ENCODE measurements around the gene MIGA1. TPM values are rescaled to one million over a fixed set of nuclear protein-coding genes. Genes with fewer than 3 reads are reported as not detected.

MIGA1 gene
- total and polyA plus RNA-seq, 2 of the 13 experiments (the other 11 are each of a cell fraction or from before 2014, with no cell fraction given) = 3.8 to 6.6 TPM

DNA sequence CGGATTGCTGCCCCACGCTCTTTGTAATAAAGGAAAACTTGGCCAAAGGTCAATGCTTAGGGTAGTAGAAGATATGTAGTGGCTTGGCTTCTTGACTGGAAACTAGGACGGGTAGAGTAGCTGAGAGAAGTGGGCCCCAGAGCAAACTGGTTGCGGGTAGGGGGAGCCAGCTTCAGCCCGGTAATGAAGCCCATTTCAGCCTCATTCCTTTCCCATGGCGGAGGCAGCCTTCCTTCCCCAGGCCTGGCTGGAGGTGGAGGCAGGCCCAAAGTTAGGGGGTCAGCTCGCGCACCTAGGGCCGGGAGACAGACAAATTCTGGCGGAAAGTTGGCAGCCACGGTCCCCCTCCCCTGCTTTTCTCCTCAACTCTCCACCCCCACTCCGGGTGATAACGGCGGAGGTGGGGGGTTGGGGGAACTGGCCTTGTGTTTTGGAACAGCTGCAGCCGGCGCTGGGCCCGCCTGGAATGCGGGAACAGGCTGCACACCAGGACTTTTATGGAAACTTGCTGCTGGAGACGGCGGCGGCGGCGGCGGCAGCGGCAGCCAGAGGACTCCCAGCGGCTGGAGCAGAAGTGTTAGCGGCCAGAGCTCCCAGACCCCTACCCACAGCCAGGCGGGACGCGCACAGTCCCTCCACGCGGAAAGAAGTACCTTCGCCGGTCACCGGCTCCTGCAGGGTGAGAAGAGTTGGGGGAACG is 108.8 kb downstream of the MIGA1 start, which contains the start of gene NEXN (continued):
- TF ChIP-seq, protein P1, sequence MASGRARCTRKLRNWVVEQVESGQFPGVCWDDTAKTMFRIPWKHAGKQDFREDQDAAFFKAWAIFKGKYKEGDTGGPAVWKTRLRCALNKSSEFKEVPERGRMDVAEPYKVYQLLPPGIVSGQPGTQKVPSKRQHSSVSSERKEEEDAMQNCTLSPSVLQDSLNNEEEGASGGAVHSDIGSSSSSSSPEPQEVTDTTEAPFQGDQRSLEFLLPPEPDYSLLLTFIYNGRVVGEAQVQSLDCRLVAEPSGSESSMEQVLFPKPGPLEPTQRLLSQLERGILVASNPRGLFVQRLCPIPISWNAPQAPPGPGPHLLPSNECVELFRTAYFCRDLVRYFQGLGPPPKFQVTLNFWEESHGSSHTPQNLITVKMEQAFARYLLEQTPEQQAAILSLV (CRISPR knock-in tag; IDR thresholded peaks at IDR 0.05; ENCODE audit: borderline replicate concordance) = peak; percentile 23; the same call in 1 of the 2 replicates
- TF ChIP-seq FOXC1 (CRISPR knock-in tag; IDR thresholded peaks at IDR 0.05; ENCODE audit: borderline replicate concordance) (peak; percentile 62; the same call in 1 of the 2 replicates), JUND (CRISPR knock-in tag; IDR thresholded peaks at IDR 0.05) (no peak), ZNF782 (CRISPR knock-in tag; IDR thresholded peaks at IDR 0.05; ENCODE audit: borderline replicate concordance) (no peak), ZNF138 (CRISPR knock-in tag; IDR thresholded peaks at IDR 0.05; ENCODE audit: low read depth) (0 out of 2 replicates have a peak, but pooled peaks have one; percentile 18), RBFOX2 (IDR thresholded peaks at IDR 0.05; ENCODE audit: low read depth, low read length) (0 out of 2 replicates have a peak, but pooled peaks have one; percentile 26), ZNF501 (CRISPR knock-in tag; IDR thresholded peaks at IDR 0.05) (peak; percentile 78), KAT8 (CRISPR knock-in tag; IDR thresholded peaks at IDR 0.05) (0 out of 2 replicates have a peak, but pooled peaks have one; percentile 9), POLR2A (IDR thresholded peaks at IDR 0.05; ENCODE audit: insufficient read depth in 1 of 2, low read depth in 2 of 2, low read length in 2 of 2) (peak in 1 of 2 experiments; percentile 38; a peak in 1 of 4 replicates), HNRNPK (IDR thresholded peaks at IDR 0.05; ENCODE audit: low read depth, low read length, poor library complexity, severe bottlenecking) (peak; percentile 47), ZNF619 (CRISPR knock-in tag; IDR thresholded peaks at IDR 0.05) (0 out of 2 replicates have a peak, but pooled peaks have one; percentile 16), FOSL2 (CRISPR knock-in tag; IDR thresholded peaks at IDR 0.05) (no peak), ZNF510 (CRISPR knock-in tag; IDR thresholded peaks at IDR 0.05; ENCODE audit: low read depth) (0 out of 2 replicates have a peak, but pooled peaks have one; percentile 30), FOXO1 (CRISPR knock-in tag; IDR thresholded peaks at IDR 0.05) (no peak)
- TF ChIP-seq, protein P2, sequence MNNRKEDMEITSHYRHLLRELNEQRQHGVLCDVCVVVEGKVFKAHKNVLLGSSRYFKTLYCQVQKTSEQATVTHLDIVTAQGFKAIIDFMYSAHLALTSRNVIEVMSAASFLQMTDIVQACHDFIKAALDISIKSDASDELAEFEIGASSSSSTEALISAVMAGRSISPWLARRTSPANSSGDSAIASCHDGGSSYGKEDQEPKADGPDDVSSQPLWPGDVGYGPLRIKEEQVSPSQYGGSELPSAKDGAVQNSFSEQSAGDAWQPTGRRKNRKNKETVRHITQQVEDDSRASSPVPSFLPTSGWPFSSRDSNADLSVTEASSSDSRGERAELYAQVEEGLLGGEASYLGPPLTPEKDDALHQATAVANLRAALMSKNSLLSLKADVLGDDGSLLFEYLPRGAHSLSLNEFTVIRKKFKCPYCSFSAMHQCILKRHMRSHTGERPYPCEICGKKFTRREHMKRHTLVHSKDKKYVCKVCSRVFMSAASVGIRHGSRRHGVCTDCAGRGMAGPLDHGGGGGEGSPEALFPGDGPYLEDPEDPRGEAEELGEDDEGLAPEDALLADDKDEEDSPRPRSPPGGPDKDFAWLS (CRISPR knock-in tag; IDR thresholded peaks at IDR 0.05; ENCODE audit: borderline replicate concordance) = no peak
- TF ChIP-seq, protein P3, sequence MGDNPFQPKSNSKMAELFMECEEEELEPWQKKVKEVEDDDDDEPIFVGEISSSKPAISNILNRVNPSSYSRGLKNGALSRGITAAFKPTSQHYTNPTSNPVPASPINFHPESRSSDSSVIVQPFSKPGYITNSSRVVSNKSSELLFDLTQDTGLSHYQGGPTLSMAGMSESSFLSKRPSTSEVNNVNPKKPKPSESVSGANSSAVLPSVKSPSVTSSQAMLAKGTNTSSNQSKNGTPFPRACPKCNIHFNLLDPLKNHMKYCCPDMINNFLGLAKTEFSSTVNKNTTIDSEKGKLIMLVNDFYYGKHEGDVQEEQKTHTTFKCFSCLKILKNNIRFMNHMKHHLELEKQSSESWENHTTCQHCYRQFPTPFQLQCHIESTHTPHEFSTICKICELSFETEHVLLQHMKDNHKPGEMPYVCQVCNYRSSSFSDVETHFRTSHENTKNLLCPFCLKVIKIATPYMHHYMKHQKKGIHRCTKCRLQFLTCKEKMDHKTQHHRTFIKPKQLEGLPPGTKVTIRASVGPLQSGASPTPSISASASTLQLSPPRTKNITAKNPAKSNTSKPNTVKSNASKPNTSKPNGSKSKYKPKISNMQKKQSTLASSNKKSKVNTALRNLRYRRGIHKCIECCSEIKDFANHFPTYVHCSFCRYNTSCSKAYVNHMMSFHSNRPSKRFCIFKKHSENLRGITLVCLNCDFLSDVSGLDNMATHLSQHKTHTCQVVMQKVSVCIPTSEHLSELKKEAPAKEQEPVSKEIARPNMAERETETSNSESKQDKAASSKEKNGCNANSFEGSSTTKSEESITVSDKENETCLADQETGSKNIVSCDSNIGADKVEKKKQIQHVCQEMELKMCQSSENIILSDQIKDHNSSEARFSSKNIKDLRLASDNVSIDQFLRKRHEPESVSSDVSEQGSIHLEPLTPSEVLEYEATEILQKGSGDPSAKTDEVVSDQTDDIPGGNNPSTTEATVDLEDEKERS (CRISPR knock-in tag; IDR thresholded peaks at IDR 0.05) = peak; percentile 72; the same call in 1 of the 2 replicates
- TF ChIP-seq, protein P4, sequence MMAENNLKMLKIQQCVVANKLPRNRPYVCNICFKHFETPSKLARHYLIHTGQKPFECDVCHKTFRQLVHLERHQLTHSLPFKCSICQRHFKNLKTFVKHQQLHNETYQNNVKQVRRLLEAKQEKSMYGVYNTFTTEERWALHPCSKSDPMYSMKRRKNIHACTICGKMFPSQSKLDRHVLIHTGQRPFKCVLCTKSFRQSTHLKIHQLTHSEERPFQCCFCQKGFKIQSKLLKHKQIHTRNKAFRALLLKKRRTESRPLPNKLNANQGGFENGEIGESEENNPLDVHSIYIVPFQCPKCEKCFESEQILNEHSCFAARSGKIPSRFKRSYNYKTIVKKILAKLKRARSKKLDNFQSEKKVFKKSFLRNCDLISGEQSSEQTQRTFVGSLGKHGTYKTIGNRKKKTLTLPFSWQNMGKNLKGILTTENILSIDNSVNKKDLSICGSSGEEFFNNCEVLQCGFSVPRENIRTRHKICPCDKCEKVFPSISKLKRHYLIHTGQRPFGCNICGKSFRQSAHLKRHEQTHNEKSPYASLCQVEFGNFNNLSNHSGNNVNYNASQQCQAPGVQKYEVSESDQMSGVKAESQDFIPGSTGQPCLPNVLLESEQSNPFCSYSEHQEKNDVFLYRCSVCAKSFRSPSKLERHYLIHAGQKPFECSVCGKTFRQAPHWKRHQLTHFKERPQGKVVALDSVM (CRISPR knock-in tag; IDR thresholded peaks at IDR 0.05) = peak; percentile 91

Measured in HepG2 (cell line).